Activated CD8-positive, alpha-beta T cell treated with anti-CD3 and anti-CD28 coated beads for 36 hours (primary cell): ENCODE measurements around the gene FNBP1L. TPM values are rescaled to one million over a fixed set of nuclear protein-coding genes. Genes with fewer than 3 reads are reported as not detected.

Experiments used
- ATAC-seq: fragments of 200-7000 bp; cut with Tn5 transposase; one replicate; pipeline ENCODE4 v1.10.0; 2021; ENCODE audit warnings: mild to moderate bottlenecking, moderate library complexity
- CTCF ChIA-PET: fragments of 350-600 bp; sonication (Branson Sonifier 250); formaldehyde crosslinking; loops from one replicate; lab custom pipeline; 2021; ENCODE audit warnings: antibody characterized with exemption; lab: Charles Lee
- POLR2A ChIA-PET: fragments of 350-600 bp; sonication (Branson Sonifier 250); formaldehyde crosslinking; loops from one replicate; lab custom pipeline; 2021; ENCODE audit warnings: antibody characterized with exemption; lab: Charles Lee
- DNase-seq: peaks from one replicate; pipeline ENCODE4 v3.0.0-alpha.2; 2020
- H3K27ac Mint-ChIP-seq: one replicate; pipeline ENCODE4 v1.8.0; 2021; ENCODE audit warnings: mild to moderate bottlenecking, mixed read lengths
- H3K27me3 Mint-ChIP-seq: one replicate; pipeline ENCODE4 v1.8.0; 2021; ENCODE audit warnings: mixed read lengths
- H3K36me3 Mint-ChIP-seq: one replicate; pipeline ENCODE4 v1.8.0; 2021; ENCODE audit warnings: low read depth, mixed read lengths
- H3K4me1 Mint-ChIP-seq: one replicate; pipeline ENCODE4 v1.8.0; 2021; ENCODE audit warnings: low read depth, mixed read lengths
- H3K4me3 Mint-ChIP-seq: one replicate; pipeline ENCODE4 v1.8.0; 2021; ENCODE audit warnings: mild to moderate bottlenecking, moderate library complexity, mixed read lengths
- H3K9me3 Mint-ChIP-seq: one replicate; pipeline ENCODE4 v1.8.0; 2021; ENCODE audit warnings: mixed read lengths
- intact Hi-C: fragments of 100-400 bp; cut with micrococcal nuclease; formaldehyde crosslinking; loops from one replicate; pipeline ENCODE4 v1.10.0; 2022
- total RNA-seq, 2 experiments: library from RNA; stranded (reverse); gene quantifications; one replicate each; pipeline ENCODE4 v1.2.3, GENCODE V29; 2021
- TF ChIP-seq, protein P1 (sequence below): fragments of 200-600 bp; IDR thresholded peaks from one replicate; pipeline ENCODE4 v1.8.0; 2022; ENCODE audit warnings: antibody characterized with exemption, mild to moderate bottlenecking

Gene FNBP1L
- total RNA-seq, 2 experiments from 2014 or later: 0.20 to 0.25 TPM

DNA sequence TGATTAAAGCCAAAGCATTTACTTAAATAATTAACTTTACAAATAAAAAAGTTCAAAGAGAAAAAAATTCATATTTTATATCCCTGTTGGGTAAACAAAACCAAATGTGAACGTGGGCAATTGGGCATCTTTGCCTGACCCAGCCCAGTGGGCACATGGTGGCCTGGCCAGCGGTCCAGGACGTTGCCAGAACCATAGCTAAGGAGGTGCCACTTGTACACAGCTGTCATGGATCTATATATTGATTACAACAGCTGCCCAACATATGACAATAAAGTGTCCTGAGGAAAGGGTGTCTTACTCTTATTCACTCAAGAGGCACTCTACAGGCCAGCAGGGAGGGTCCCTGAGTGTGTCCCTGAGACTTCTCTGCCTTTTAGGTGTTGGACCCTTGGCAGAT lies 155.2 kb downstream of the FNBP1L start:
- Mint-ChIP-seq H3K9me3 (no peaks in the 10 kb centered on the region), H3K4me1 (peaks cover 7% of the 10 kb centered on the region), H3K27ac (no peak overlapping the region), H3K36me3 (no peaks in the 10 kb centered on the region), H3K27me3 (peaks cover 5% of the 10 kb centered on the region), H3K4me3 (no peak overlapping the region)
- TF ChIP-seq, protein P1, sequence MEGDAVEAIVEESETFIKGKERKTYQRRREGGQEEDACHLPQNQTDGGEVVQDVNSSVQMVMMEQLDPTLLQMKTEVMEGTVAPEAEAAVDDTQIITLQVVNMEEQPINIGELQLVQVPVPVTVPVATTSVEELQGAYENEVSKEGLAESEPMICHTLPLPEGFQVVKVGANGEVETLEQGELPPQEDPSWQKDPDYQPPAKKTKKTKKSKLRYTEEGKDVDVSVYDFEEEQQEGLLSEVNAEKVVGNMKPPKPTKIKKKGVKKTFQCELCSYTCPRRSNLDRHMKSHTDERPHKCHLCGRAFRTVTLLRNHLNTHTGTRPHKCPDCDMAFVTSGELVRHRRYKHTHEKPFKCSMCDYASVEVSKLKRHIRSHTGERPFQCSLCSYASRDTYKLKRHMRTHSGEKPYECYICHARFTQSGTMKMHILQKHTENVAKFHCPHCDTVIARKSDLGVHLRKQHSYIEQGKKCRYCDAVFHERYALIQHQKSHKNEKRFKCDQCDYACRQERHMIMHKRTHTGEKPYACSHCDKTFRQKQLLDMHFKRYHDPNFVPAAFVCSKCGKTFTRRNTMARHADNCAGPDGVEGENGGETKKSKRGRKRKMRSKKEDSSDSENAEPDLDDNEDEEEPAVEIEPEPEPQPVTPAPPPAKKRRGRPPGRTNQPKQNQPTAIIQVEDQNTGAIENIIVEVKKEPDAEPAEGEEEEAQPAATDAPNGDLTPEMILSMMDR: no peak
- CTCF ChIA-PET: interaction anchor here (1.0 kb wide), 1 partner anchor 26 kb away, joined by 3 read pairs; no protein-coding TSS in a partner anchor
- intact Hi-C loops: no loop called here
- DNase-seq: no peak
- no peak for ATAC-seq
- POLR2A ChIA-PET: no interaction called here

- POLR2A ChIA-PET: no interaction called here
- intact Hi-C loops: no loop called here
- peaks cover 12% of the 10 kb centered on the region for H3K4me1 Mint-ChIP-seq
- H3K27ac Mint-ChIP-seq: no peak overlapping the region
- DNase-seq (no peak), ATAC-seq (no peak)
- H3K4me3 Mint-ChIP-seq: no peak overlapping the region
- H3K9me3 Mint-ChIP-seq: no peaks in the 10 kb centered on the region
- CTCF ChIA-PET: interaction anchor here (1.0 kb wide), 1 partner anchor 26 kb away, joined by 3 read pairs; no protein-coding TSS in a partner anchor
- H3K36me3 Mint-ChIP-seq: no peaks in the 10 kb centered on the region
- peaks cover 5% of the 10 kb centered on the region for H3K27me3 Mint-ChIP-seq
- TF ChIP-seq, protein P1: no peak
These were observed 155.7 kb downstream of the FNBP1L start for GRCh38 chr1:93603601-93604000.

Other genes with a start within 250 kb of the FNBP1L start
- 10 to 100 TPM; 71.3 to 79.2 TPM for gene DR1, start 102.2 kb upstream of the FNBP1L start, total RNA-seq
- under 1 TPM; 0.51 to 0.70 TPM for gene BCAR3, start 233.7 kb downstream of the FNBP1L start, total RNA-seq